T follicular helper cell (primary cell): Measurements from ENCODE around the gene PMPCA.
"Not testable (repeated sequence)": the region's sequence is repeated elsewhere in the genome, so short reads cannot be mapped to it uniquely, and the experiment has no call there.

Source experiments
- DNase-seq: peaks from one replicate; pipeline ENCODE4 v3.0.0-alpha.2; 2020; ENCODE audit warnings: low read depth

PMPCA gene

GRCh38 chr9:136394312-136395019 is 16.0 kb upstream of the PMPCA start:
- DNase-seq, result no peak

DNA sequence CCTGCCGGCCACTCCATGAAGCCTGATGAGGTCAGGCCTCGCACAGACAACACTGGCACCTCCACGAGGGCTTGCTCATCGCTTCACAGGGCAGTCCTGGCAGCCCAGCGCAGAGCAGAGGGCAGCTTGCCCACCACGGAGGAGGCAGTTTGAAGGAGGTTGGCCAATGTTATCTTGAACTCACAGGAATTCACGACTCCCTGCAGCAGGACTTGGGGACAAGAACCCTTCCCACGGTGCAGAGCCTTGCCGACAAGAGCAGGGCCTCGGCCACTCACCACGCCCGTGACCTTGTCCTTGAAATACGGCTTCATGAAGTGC is 15.5 kb upstream of the PMPCA start:
- no peak for DNase-seq

GRCh38 chr9:136395345-136396218 is 14.9 kb upstream of the PMPCA start:
- no peak for DNase-seq

GRCh38 chr9:136396219-136396515 is 14.3 kb upstream of the PMPCA start:
- DNase-seq, result no peak

DNA sequence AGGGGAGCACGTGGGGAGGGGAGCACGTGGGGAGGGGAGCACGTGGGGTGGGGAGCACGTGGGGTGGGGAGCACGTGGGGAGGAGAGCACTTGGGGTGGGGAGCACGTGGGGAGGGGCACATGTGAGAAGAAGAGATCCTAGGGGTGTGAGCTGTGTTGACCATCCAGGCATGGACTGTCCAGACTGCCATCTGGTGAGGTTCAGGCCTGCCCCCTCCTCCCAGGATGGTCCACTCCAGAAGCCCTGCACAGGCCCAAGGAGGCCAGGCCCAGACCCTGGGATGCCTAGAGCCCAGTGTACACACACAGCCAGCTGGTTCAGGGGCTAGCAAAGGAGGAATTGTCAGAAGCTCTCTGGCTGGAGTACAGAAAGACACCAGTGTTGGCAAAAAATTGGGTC is 12.8 kb upstream of the PMPCA start:
- no peak for DNase-seq

- DNase-seq, result no peak
Measured at GRCh38 chr9:136398286-136398685, 12.2 kb upstream of the PMPCA start.

GRCh38 chr9:136399176-136400037 is 11.1 kb upstream of the PMPCA start:
- DNase-seq, result no peak

- peak; percentile 80 for DNase-seq
Measured at GRCh38 chr9:136400038-136400834, 10.2 kb upstream of the PMPCA start, which contains the start of gene SNAPC4. TSS of gene SNAPC4 (minus strand) at chr9:136400170. CDS start at chr9:136398428, 1,742 bp downstream.

- DNase-seq, result no peak
Measured at GRCh38 chr9:136401173-136401922, 9.1 kb upstream of the PMPCA start.

GRCh38 chr9:136402067-136402466 is 8.4 kb upstream of the PMPCA start:
- DNase-seq, result no peak

GRCh38 chr9:136403538-136403914 is 6.9 kb upstream of the PMPCA start:
- DNase-seq, result peak; percentile 56

- no peak for DNase-seq
Measured at GRCh38 chr9:136403915-136404800, 6.3 kb upstream of the PMPCA start.

GRCh38 chr9:136404801-136405136 is 5.7 kb upstream of the PMPCA start:
- no peak for DNase-seq

- no peak for DNase-seq
Measured at GRCh38 chr9:136405481-136405880, 5.0 kb upstream of the PMPCA start.

DNA sequence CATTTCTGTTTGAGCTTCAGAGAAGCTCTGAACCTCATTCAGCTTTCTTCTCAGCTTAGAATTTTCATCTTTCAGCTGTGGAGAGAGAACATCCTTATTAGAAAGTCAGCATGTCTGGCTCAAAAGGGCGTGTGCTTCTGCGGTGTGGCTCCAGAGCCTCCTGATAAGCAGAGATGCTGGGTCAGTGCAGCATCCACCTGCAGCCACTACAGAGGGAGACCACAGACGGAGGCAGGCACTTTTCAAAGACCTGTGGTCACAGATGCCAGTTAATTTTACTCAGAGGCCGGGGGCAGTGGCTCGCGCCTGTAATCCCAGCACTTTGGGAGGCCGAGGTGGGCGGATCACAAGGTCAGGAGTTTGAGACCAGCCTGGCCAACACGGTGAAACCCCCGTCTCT is 4.6 kb upstream of the PMPCA start:
- DNase-seq, result not testable (repeated sequence)

DNA sequence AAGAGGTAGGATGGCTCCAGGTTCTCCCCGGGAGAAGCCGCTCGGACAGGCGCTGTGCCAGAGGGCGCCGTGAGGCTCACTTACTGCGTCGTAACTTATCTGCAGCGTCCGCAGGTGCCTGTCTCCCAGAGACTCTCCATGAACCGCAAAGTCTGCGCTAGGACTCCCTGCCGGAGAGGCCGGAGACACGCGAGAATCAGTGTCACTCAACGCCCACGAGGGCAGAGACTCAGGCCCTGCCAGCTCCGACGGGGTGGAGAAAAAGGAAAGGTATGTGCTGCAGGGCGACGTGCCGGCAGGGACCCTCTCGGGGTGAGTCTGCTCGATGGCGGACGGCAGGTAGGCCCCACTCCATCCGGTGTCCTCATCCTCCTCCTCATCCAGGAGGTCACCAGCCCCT is 3.4 kb upstream of the PMPCA start:
- not testable (repeated sequence) for DNase-seq

DNA sequence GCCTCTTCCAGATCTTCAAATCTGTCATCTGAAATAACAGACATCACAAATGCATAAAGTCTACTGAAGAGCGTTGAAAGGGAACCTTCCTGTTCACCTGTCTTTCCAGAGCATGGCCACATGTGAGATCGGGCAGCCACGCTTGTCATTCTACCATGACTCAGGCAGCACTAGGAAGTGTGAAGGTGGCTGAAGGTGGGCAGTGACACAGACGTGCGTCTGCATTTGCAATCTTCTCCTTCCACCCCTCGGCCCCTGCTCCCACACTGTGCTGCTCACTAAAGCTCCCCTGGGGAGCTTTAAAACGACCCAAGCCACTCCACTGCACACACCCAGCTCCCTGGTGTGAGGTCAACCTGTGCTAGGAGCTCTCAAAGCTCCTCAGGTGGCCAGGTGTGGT is 2.5 kb upstream of the PMPCA start:
- no peak for DNase-seq

DNA sequence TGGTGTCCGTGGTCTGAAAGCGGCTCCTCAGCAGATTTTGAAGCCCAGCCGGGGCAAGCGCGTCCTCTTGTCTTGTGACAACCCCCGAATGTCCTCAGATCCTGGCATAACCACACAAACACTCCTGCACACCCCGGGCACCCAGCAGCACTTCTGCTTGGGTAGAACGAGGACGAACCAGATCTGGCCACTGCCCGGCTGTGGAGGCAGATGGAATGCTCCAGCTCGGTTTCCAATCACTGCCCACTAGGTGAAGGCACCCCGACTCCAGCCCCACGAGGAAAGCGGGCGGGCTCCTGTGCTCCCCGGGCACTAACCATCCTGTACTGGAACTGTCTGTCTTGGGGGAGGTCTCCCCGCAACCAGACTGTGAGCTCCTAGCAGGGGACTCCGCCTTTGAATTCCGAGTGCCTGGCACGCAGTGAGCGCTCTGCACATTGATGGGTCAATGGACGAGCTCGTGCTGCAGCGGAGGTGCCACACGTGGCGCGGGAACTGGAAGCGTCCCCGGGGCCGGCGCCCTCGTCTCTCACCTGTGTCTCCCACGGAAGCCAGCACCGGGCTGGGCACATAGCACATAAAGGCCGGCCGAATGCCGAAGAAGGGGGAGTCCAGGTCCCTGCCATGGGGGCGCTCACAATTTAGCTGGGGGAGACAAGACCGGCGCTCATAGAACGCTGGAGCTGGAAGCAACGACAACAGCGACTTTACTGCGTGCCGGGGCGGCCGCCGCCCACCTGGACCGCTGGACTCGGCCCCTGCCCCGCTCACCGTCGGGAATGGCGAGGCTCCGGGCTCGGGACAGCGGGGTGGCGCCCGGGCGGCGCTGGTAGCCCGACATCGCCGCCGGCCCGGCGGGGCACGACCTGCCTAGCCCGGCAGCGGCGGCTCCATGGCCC is 652 bp upstream of the PMPCA start:
- DNase-seq, result no peak

DNA sequence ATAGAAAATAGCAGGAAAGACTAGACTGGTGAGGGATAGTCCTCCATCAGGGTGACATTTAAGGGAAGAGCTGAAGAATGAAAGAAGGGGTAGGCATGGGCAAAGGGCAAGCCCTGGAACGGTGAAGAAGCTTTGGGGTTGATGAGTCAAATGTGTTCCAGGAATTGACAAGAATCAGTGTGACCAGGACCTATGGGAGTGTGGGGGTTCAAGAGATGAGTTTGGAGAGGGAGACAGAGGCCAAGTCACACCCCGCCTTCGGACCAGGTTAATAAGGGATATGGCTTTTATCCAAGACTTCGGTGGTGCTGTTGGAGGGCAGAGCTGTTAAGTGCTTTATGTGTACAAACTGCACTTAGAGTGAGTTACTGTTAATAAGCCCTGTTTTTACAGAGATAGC is 920 bp downstream of the PMPCA start:
- no peak for DNase-seq
